Tibial nerve (tissue), 4 donors: ENCODE measurements around the gene NOTCH2. TPM values are rescaled to one million over a fixed set of nuclear protein-coding genes. Genes with fewer than 3 reads are reported as not detected.

Experiments used
- DNase-seq, 2 donors: peaks; one replicate each; pipeline ENCODE4 v3.0.0-alpha.2; 2019; ENCODE audit warnings: low spot score in 2 of 2
- H3K27ac ChIP-seq, 4 donors: fragments of 200-600 bp; sonication (generic) in 3 of 4; one replicate each; pipeline ENCODE4 v1.5.1; 2017 to 2019; ENCODE audit warnings: mild to moderate bottlenecking in 1 of 4
- H3K27me3 ChIP-seq, 2 donors: fragments of 200-600 bp; sonication (generic) in 1 of 2; one replicate each; pipeline versions ENCODE4 v1.5.1 to v1.6.0; 2017 to 2019
- H3K36me3 ChIP-seq, 3 donors: fragments of 200-600 bp; sonication (generic); one replicate each; pipeline ENCODE4 v1.5.1; 2018 to 2019
- H3K4me1 ChIP-seq, 4 donors: fragments of 200-600 bp; sonication (generic) in 3 of 4; one replicate each; pipeline ENCODE4 v1.5.1; 2017 to 2019
- H3K4me3 ChIP-seq, 4 donors: fragments of 200-600 bp; sonication (generic) in 3 of 4; one replicate each; pipeline ENCODE4 v1.5.1; 2017 to 2019; ENCODE audit warnings: mild to moderate bottlenecking in 1 of 4, moderate library complexity in 1 of 4
- H3K9me3 ChIP-seq, 4 donors: fragments of 200-600 bp; sonication (generic) in 3 of 4; one replicate each; pipeline ENCODE4 v1.5.1; 2017 to 2019
- CTCF ChIP-seq, 5 experiments: fragments of 200-600 bp in 3 of 5; fragments of 450-650 bp in 2 of 5; sonication (generic) in 3 of 5; IDR thresholded peaks; one replicate each; pipeline ENCODE4 v1.5.1; 2016 to 2019; ENCODE audit warnings: antibody characterized with exemption in 5 of 5, mild to moderate bottlenecking in 3 of 5, moderate library complexity in 2 of 5
- EP300 ChIP-seq, 2 donors: sonication (generic); formaldehyde crosslinking; IDR thresholded peaks; one replicate each; pipeline ENCODE4 v1.6.1; 2017; ENCODE audit warnings: antibody characterized with exemption in 2 of 2, mild to moderate bottlenecking in 1 of 2
- POLR2A ChIP-seq, 2 donors: fragments of 450-650 bp; IDR thresholded peaks; one replicate each; pipeline ENCODE4 v1.6.1; 2017; ENCODE audit warnings: antibody characterized with exemption in 2 of 2, mild to moderate bottlenecking in 2 of 2, moderate library complexity in 2 of 2
- WGBS, 2 donors: methylation state at CpG; one replicate each; pipeline ENCODE4 v1.1.5; 2018; 5-methylcytosine and 5-hydroxymethylcytosine counted together
- total RNA-seq, 4 donors: library from RNA; depleted of rRNA; stranded (reverse); fragments of >200 nt; gene quantifications; one replicate each; pipeline ENCODE4 v1.1.0, GENCODE V29; 2016

Gene NOTCH2
- total RNA-seq, 4 donors from 2014 or later: 86.7 to 110 (median 106) TPM

GRCh38 chr1:119895102-119895501 is 174.4 kb downstream of the NOTCH2 start:
- 89 to 93% methylated on average over 4 of the region's 4 CpGs for WGBS, 2 donors
- no peaks in the 10 kb centered on the region for H3K4me1 ChIP-seq

GRCh38 chr1:119893827-119894700 is 175.4 kb downstream of the NOTCH2 start:
- Histone ChIP-seq H3K36me3 (peaks cover 0 to 4% (median 0%) of the 10 kb centered on the region in 3 donors), H3K9me3 (no peaks in the 10 kb centered on the region), H3K27ac (no peak overlapping the region), H3K27me3 (peaks cover 0 to 8% of the 10 kb centered on the region in 2 donors), H3K4me3 (no peak overlapping the region), H3K4me1 (no peaks in the 10 kb centered on the region)
- DNase-seq: no peak
- WGBS, 2 donors: 71 to 73% methylated on average over 10 of the region's 10 CpGs
- TF ChIP-seq EP300 (IDR thresholded peaks at IDR 0.05) (no peak), POLR2A (IDR thresholded peaks at IDR 0.05) (no peak), CTCF (IDR thresholded peaks at IDR 0.05) (no peak)

More at GRCh38 chr1:119895102-119895501, 174.4 kb downstream of the NOTCH2 start:
- H3K9me3 ChIP-seq: no peaks in the 10 kb centered on the region
- H3K27ac ChIP-seq: no peak overlapping the region
- TF ChIP-seq EP300 (IDR thresholded peaks at IDR 0.05): no peak
- DNase-seq: no peak
- H3K4me3 ChIP-seq: no peak overlapping the region
- peaks cover 0 to 4% (median 0%) of the 10 kb centered on the region in 3 donors for H3K36me3 ChIP-seq
- H3K27me3 ChIP-seq: peaks cover 0 to 8% of the 10 kb centered on the region in 2 donors

GRCh38 chr1:119893238-119893791 is 176.1 kb downstream of the NOTCH2 start:
- no peaks in the 10 kb centered on the region for H3K4me1 ChIP-seq
- no peaks in the 10 kb centered on the region for H3K9me3 ChIP-seq
- H3K4me3 ChIP-seq: no peak overlapping the region
- peaks cover 0 to 8% of the 10 kb centered on the region in 2 donors for H3K27me3 ChIP-seq
- no peak for DNase-seq
- H3K27ac ChIP-seq: no peak overlapping the region
- H3K36me3 ChIP-seq: peaks cover 0 to 4% (median 0%) of the 10 kb centered on the region in 3 donors
- 83 to 88% methylated on average over 5 to 6 of the region's 6 CpGs for WGBS, 2 donors
- TF ChIP-seq CTCF (IDR thresholded peaks at IDR 0.05): no peak
- no peak for TF ChIP-seq POLR2A (IDR thresholded peaks at IDR 0.05)
- TF ChIP-seq EP300 (IDR thresholded peaks at IDR 0.05): no peak

- TF ChIP-seq CTCF (IDR thresholded peaks at IDR 0.05): no peak
- TF ChIP-seq EP300 (IDR thresholded peaks at IDR 0.05): no peak
- no peak for TF ChIP-seq POLR2A (IDR thresholded peaks at IDR 0.05)
- peaks cover 0 to 4% (median 0%) of the 10 kb centered on the region in 3 donors for H3K36me3 ChIP-seq
- H3K4me3 ChIP-seq: no peak overlapping the region
- WGBS, 2 donors: 81 to 91% methylated on average over 1 of the region's 1 CpG
- no peaks in the 10 kb centered on the region for H3K4me1 ChIP-seq
- no peak for DNase-seq
- peaks cover 0 to 7% of the 10 kb centered on the region in 2 donors for H3K27me3 ChIP-seq
- H3K27ac ChIP-seq: no peak overlapping the region
- no peaks in the 10 kb centered on the region for H3K9me3 ChIP-seq
Measured at GRCh38 chr1:119891386-119891785, 178.1 kb downstream of the NOTCH2 start.

- H3K27ac ChIP-seq: no peak overlapping the region
- no peaks in the 10 kb centered on the region for H3K9me3 ChIP-seq
- peaks cover 0 to 4% (median 0%) of the 10 kb centered on the region in 3 donors for H3K36me3 ChIP-seq
- no peaks in the 10 kb centered on the region for H3K4me1 ChIP-seq
- no peak for DNase-seq
- no peak overlapping the region for H3K4me3 ChIP-seq
- no peaks in the 10 kb centered on the region for H3K27me3 ChIP-seq
- TF ChIP-seq POLR2A (IDR thresholded peaks at IDR 0.05) (no peak), CTCF (IDR thresholded peaks at IDR 0.05) (no peak)
Measured at GRCh38 chr1:119888476-119888875, 181.0 kb downstream of the NOTCH2 start.
